VCaP (cell line): ENCODE data around the gene LIMK1.
A peak's percentile ranks its signal among the peaks of the same experiment; 100 is the strongest.
"Not testable (repeated sequence)": the region's sequence is repeated elsewhere in the genome, so short reads cannot be mapped to it uniquely, and the experiment has no call there.

Experiments
- H3K27ac ChIP-seq: fragments of 450-650 bp; 2 replicates; pipeline ENCODE4 v1.5.1; 2017
- TF ChIP-seq, protein P1 (sequence below): fragments of 450-650 bp; conservative IDR thresholded peaks from 2 replicates; pipeline ENCODE4 v1.5.1; 2017; ENCODE audit warnings: mild to moderate bottlenecking, moderate library complexity

LIMK1 gene

DNA sequence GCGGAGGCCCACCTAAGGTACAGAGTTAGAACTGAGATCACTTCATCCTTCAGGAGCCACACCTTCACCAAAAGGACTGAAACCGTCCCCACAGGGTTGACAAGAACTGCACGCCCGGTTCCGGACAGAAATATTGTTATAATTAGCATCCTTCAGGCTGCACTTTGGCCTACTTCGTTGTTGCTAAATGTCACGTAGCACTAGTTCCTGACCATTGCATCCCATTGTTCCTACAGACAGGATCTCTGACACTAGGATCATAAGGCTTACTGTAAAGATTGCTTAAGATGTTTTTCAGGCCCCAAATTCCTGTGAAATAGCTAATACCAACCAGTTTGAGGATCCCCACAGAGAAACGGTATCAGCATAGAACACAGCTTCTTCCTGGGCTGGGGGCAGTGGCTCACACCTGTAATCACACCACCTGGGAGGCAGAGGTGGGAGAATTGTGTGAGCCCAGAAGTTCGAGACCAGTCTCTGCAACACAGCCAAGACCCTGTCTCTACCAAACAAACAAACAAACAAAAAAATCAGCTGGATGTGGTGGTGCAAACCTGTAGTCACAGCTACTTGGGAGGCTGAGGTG, 72.3 kb downstream of the LIMK1 start:
- no peak overlapping the region for H3K27ac ChIP-seq
- TF ChIP-seq, protein P1, sequence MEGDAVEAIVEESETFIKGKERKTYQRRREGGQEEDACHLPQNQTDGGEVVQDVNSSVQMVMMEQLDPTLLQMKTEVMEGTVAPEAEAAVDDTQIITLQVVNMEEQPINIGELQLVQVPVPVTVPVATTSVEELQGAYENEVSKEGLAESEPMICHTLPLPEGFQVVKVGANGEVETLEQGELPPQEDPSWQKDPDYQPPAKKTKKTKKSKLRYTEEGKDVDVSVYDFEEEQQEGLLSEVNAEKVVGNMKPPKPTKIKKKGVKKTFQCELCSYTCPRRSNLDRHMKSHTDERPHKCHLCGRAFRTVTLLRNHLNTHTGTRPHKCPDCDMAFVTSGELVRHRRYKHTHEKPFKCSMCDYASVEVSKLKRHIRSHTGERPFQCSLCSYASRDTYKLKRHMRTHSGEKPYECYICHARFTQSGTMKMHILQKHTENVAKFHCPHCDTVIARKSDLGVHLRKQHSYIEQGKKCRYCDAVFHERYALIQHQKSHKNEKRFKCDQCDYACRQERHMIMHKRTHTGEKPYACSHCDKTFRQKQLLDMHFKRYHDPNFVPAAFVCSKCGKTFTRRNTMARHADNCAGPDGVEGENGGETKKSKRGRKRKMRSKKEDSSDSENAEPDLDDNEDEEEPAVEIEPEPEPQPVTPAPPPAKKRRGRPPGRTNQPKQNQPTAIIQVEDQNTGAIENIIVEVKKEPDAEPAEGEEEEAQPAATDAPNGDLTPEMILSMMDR = no peak

DNA sequence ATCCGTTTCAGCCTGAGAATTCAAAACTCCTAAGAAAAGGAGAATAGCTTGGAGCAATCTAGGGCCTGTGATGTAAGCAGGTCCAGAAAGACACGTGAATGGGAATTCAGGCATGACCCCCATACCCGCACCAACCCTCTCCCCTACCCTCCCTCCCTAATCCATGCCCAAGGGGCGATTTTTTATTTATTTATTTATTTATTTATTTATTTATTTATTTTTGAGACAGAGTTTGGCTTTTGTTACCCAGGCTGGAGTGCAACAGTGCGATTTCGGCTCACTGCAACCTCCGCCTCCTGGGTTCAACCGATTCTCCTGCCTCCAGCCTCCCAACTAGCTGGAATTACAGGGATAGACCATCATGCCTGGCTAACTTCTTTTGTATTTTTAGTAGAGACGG, 74.0 kb downstream of the LIMK1 start:
- TF ChIP-seq, protein P1 = no peak
- H3K27ac ChIP-seq = no peak overlapping the region

DNA sequence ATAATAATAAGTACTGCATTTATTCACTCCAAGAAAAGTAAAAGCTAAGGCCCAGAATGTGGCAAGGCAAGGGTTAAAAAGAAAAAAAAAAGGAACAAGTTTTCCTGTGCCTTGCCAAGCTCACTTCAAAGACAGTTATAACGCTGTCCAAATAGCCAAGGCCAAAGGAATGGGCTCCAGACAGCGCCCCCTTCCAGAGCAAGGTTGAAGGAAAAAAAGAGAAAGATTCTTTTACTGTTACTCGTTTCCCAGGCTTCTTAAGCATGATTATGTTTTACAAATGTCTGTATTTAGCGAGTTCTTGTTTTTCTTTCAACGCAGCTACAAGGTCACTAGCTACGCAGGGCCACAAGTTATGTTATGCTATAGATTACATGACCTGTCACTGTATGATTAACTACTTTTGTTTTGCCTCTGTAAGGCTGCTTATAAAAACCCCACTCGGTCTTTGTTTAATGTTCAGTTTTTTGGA, 81.4 kb downstream of the LIMK1 start:
- H3K27ac ChIP-seq = no peak overlapping the region
- TF ChIP-seq, protein P1 = peak; percentile 33; the same call in 1 of the 2 replicates

DNA sequence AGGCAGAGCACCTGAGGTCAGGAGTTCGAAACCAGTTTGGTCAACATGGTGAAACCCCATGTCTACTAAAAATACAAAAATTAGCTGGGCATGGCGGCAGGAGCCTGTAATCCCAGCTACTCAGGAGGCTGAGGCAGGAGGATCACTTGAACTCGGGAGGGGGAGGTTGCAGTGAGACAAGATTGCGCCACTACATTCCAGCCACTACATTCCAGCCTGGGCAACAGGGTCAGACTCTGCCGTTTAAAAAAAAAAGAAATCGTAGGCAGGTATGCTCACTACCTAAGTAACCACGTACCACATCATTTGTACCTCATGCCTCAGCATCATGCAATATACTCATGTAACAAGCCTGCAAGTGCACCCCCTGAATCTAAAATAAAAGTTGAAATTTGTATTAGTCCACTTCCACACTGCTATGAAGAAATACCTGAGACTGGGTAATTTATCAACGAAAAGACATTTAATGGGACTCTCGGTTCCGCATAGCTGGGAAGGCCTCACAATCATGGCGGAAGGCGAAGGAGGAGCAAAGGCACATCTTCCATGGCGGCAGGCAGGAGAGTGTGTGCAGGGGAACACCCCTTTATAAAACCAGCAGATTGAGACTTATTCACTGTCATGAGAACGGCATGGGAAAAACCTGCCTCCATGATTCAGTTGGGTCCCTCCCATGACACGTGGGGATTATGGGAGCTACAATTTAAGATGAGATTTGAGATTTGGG, 82.4 kb downstream of the LIMK1 start:
- TF ChIP-seq, protein P1 = no peak
- H3K27ac ChIP-seq = no peak overlapping the region

DNA sequence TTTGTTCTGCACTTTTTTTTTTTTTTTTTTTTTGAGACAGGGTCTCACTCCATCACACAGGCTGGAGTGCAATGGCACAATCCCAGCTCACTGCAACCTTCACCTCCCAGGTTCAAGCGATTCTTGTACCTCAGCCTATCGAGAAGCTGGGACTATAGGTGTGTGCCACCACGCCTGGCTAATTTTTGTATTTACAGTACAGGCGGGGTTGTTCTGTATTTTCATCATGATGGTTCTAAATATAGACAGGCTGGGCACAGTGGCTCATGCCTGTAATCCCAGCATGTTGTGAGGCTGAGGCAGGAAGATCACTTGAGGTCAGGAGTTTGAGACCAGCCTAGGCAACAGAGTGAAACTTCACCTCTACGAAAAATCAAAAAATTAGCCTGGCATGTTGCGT, 83.7 kb downstream of the LIMK1 start:
- not testable (repeated sequence) for H3K27ac ChIP-seq
